ENCODE results near the gene SCNN1A. TPM values are rescaled to one million over a fixed set of nuclear protein-coding genes. Genes with fewer than 3 reads are reported as not detected.
"Not testable (repeated sequence)": the region's sequence is repeated elsewhere in the genome, so short reads cannot be mapped to it uniquely, and the experiment has no call there.

The SCNN1A gene
- total and polyA plus RNA-seq, 2 donors (not counting 1 experiment from before 2014, with no cell fraction given), result 0.20 TPM; not detected in 1

GRCh38 chr12:6345319-6346091, 29.9 kb downstream of the SCNN1A start:
- CTCF ChIA-PET, result no interaction called here
- 79% methylated on average over 3 of the region's 10 CpGs for WGBS (ENCODE audit: insufficient coverage)
- H3K36me3 ChIP-seq (replicated peaks in 1 of 2; ENCODE audit: control extremely low read depth in 1 of 2, control insufficient read depth in 1 of 2, extremely low read depth in 1 of 2, insufficient read depth in 2 of 2, low read length in 1 of 2), result no peaks in the 10 kb centered on the region
- peaks cover 65% of the 10 kb centered on the region for H3K27me3 Mint-ChIP-seq
- POLR2A ChIA-PET, result no interaction called here
- no peak overlapping the region for H3K27ac Mint-ChIP-seq
- DNase-seq, result no peak
- H3K4me3 ChIP-seq (ENCODE audit: control extremely low read depth in 1 of 5, extremely low read depth in 1 of 5, insufficient read depth in 1 of 5, low read depth in 2 of 5, low read length in 4 of 5), result no peak overlapping the region
- H3K79me2 ChIP-seq (ENCODE audit: control insufficient read depth, insufficient read depth, low read length), result no peaks in the 10 kb centered on the region
- no peak overlapping the region for H3K9ac ChIP-seq (ENCODE audit: low read length)
- H2AFZ ChIP-seq (ENCODE audit: insufficient read depth, low read depth, low read length, poor library complexity, severe bottlenecking), result no peak overlapping the region
- intact Hi-C loops (cut with micrococcal nuclease), result no loop called here
- H3K9me3 Mint-ChIP-seq (ENCODE audit: insufficient read depth), result no peaks in the 10 kb centered on the region
- no peak overlapping the region for H3K27ac ChIP-seq (ENCODE audit: low read length in 2 of 2)
- H3K9me3 ChIP-seq (ENCODE audit: control extremely low read depth in 1 of 3, control insufficient read depth in 2 of 3, insufficient read depth in 1 of 3, low read length in 2 of 3), result peaks cover 0 to 32% (median 3%) of the 10 kb centered on the region in 3 donors
- peaks cover 5% of the 10 kb centered on the region for H3K4me1 Mint-ChIP-seq
- H4K20me1 ChIP-seq (ENCODE audit: control insufficient read depth, insufficient read depth, low read length, poor library complexity, severe bottlenecking), result no peaks in the 10 kb centered on the region
- H3K4me3 Mint-ChIP-seq, result no peak overlapping the region
- H3K4me1 ChIP-seq (ENCODE audit: control insufficient read depth in 2 of 2, insufficient read depth in 2 of 2, low read length in 2 of 2), result peaks cover 20 to 30% of the 10 kb centered on the region in 2 donors
- H3K27me3 ChIP-seq (replicated peaks in 1 of 4; ENCODE audit: control extremely low read depth in 1 of 4, control insufficient read depth in 3 of 4, insufficient read depth in 4 of 4, low read length in 3 of 4), result peaks cover 0 to 80% (median 56%) of the 10 kb centered on the region in 4 experiments
- no peak overlapping the region for H3K4me2 ChIP-seq (replicated peaks; ENCODE audit: low read depth, low read length, poor library complexity, severe bottlenecking)
- ATAC-seq (ENCODE audit: low read depth), result peak; percentile 17
- TF ChIP-seq CTCF (IDR thresholded peaks at IDR 0.05) (no peak), EZH2 (IDR thresholded peaks at IDR 0.05; ENCODE audit: borderline replicate concordance, insufficient read depth, low read depth, low read length, poor library complexity, severe bottlenecking) (no peak)

GRCh38 chr12:6344101-6344660, 31.2 kb downstream of the SCNN1A start:
- CTCF ChIA-PET, result interaction anchor here (1.2 kb wide), 1 partner anchor 19 kb away, joined by 3 read pairs; no protein-coding TSS in a partner anchor
- H3K27me3 Mint-ChIP-seq, result peaks cover 63% of the 10 kb centered on the region
- H3K4me3 Mint-ChIP-seq; H3K4me1 Mint-ChIP-seq; H3K9ac ChIP-seq (ENCODE audit: low read length); H3K4me2 ChIP-seq (replicated peaks; ENCODE audit: low read depth, low read length, poor library complexity, severe bottlenecking); H3K27ac Mint-ChIP-seq; H3K27ac ChIP-seq (ENCODE audit: low read length in 2 of 2); H3K4me3 ChIP-seq (ENCODE audit: control extremely low read depth in 1 of 5, extremely low read depth in 1 of 5, insufficient read depth in 1 of 5, low read depth in 2 of 5, low read length in 4 of 5); intact Hi-C loops (cut with micrococcal nuclease); H3K36me3 ChIP-seq (replicated peaks in 1 of 2; ENCODE audit: control extremely low read depth in 1 of 2, control insufficient read depth in 1 of 2, extremely low read depth in 1 of 2, insufficient read depth in 2 of 2, low read length in 1 of 2); ATAC-seq (ENCODE audit: low read depth); POLR2A ChIA-PET; H3K79me2 ChIP-seq (ENCODE audit: control insufficient read depth, insufficient read depth, low read length); H2AFZ ChIP-seq (ENCODE audit: insufficient read depth, low read depth, low read length, poor library complexity, severe bottlenecking); DNase-seq; H4K20me1 ChIP-seq (ENCODE audit: control insufficient read depth, insufficient read depth, low read length, poor library complexity, severe bottlenecking); H3K9me3 Mint-ChIP-seq (ENCODE audit: insufficient read depth): not testable (repeated sequence)
- 89% methylated on average over 5 of the region's 11 CpGs for WGBS (ENCODE audit: insufficient coverage)
- Histone ChIP-seq H3K9me3 (ENCODE audit: control extremely low read depth in 1 of 3, control insufficient read depth in 2 of 3, insufficient read depth in 1 of 3, low read length in 2 of 3) (peaks cover 0 to 32% (median 3%) of the 10 kb centered on the region in 3 donors), H3K27me3 (replicated peaks in 1 of 4; ENCODE audit: control extremely low read depth in 1 of 4, control insufficient read depth in 3 of 4, insufficient read depth in 4 of 4, low read length in 3 of 4) (peaks cover 0 to 88% (median 69%) of the 10 kb centered on the region in 4 experiments), H3K4me1 (ENCODE audit: control insufficient read depth in 2 of 2, insufficient read depth in 2 of 2, low read length in 2 of 2) (peaks cover 26 to 43% of the 10 kb centered on the region in 2 donors)

Measured in B cell (primary cell).